Middle frontal gyrus (tissue), 1 donor: ENCODE data around the gene TMCC3.
"Not testable (repeated sequence)": the region's sequence is repeated elsewhere in the genome, so short reads cannot be mapped to it uniquely, and the experiment has no call there.

Experiments
- DNase-seq: peaks from one replicate; pipeline ENCODE4 v3.0.0-alpha.2; 2015; ENCODE audit warnings: low spot score; ENCODE audit errors: extremely low spot score

Gene TMCC3, protein sequence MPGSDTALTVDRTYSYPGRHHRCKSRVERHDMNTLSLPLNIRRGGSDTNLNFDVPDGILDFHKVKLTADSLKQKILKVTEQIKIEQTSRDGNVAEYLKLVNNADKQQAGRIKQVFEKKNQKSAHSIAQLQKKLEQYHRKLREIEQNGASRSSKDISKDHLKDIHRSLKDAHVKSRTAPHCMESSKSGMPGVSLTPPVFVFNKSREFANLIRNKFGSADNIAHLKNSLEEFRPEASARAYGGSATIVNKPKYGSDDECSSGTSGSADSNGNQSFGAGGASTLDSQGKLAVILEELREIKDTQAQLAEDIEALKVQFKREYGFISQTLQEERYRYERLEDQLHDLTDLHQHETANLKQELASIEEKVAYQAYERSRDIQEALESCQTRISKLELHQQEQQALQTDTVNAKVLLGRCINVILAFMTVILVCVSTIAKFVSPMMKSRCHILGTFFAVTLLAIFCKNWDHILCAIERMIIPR

DNA sequence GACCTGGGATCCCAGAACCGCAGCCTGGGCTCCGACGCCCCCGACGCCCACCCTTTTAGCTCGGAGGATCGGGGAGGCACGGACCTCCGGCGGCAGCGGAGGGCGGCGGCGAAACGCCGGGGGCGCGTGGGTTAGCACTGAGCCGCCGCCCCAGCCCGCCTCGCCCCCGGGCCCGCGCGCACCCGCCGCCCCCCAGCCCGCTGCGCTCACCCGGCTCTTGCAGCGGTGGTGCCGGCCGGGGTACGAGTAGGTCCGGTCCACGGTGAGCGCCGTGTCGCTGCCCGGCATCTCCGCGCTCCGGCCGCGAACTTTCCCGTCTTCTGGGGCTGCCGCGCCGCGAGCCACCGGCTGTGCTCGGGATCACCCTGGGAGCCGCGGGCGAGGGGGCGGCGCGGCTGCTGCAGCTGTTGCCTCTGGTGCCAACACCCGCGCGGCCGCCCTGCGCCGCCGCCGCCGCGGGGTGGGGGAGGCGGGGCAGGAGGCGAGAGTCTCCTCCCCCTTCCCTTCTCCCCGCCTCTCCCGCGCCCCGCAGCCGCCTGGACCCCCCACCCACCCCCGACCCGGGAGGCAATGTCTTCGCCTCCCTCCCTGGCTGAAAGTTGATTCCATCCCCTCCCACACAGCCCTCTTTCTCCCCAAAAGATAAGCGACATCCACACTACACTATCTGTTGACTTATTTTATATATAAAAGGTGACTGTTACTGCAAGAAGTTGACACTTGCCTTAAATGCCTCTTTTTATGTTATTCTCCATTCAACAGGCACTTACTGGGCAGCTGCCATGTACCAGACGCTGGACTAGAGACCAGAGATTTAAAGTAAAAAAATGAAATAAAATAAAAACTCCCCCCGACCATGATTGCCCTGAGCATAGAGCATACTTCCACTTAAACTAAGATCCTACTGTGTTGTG lies at the start of gene TMCC3:
Gene TMCC3, minus strand, starts transcription at position 415 of the 914 bp plus-strand sequence. Its CDS starts 127 bp downstream, at position 288.
- DNase-seq: peak; percentile 21

DNA sequence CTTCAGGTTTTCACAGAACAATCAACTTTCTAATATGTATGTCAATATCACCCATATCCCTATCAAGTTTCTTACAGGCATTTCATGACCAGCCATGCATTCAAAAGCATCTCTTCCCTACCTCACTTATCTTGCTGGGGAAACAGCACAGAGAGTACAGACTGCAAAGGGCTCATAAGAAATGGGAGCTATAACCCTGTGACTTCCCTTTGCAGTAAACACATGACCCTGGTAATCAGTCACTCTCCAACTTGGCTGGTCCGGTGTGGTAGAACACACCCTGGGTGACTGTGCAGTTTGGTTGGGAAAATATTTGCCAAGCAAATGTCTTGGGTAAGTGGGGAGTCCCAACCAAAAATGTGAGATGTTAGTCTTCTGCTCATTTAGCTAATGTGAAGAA lies 49.4 kb upstream of the TMCC3 start:
- no peak for DNase-seq

DNA sequence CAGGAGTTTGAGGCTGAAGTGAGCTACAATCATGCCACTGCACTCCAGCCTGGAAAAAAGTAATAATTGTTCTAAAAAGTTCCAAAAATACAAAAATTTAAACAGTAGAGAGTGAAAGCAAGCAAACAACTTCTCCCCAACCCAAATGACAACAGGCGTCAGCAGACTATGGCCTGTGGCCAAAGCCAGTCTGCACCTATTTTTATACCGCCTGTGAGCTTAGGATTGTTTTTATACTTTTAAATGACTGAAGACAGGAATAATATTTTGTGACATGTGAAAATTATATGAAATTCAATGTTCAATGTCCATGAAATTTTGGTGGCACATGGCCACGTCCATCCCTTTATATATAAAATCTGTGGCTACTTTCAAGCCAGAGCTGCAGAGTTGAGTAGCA lies 48.2 kb upstream of the TMCC3 start:
- DNase-seq: no peak

DNA sequence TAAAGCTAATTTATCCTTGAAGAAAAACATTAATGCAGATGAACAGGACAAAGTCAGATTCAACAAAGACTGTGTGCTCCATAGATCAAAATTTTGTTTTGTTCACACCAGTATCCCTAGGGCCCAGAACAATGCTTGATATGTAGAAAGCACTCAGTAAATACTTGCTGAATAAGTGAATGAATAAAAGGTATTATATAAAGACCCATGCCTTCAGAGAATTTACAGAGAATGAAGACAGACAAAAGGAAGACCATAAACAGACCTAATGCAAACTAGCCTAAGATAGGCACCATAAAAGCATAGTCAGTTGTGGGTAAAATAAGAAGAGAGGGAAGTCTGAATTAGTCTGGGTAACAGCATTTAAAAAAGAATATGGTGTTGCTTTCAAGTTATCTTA lies 47.3 kb upstream of the TMCC3 start:
- DNase-seq: no peak

DNA sequence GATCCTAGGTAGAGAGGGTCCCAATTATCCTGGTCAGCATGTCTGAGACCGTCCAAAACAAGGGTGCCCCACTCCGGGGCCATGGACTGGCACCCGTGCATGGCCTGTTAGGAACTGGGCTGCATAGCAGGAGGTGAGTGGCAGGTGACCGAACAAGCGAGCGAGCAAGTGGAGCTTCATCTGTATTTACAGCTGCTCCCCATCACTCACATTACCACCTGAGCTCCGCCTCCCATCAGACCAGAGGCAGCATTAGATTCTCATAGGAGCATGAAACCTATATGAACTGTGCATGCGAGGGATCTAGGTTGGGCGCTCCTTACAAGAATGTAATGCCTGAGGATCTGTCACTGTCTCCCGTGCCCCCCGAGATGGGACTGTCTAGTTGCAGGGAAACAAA lies 44.4 kb upstream of the TMCC3 start:
- no peak for DNase-seq

DNA sequence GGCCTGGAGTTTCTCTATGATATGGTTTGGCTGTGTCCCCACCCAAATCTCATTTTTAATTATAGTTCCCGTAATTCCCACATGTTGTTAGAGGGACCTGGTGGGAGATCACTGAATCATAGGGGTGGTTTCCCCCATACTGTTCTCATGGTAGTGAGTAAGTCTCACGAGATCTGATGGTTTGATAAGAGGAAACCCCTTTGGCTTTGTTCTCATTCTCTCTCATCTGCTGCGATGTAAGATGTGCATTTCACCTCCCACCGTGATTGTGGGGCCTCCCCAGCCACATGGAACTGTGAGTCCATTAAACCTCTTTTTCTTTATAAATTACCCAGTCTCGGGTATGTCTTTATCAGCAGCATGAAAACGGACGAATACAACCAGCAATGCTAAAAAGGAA lies 42.5 kb upstream of the TMCC3 start:
- not testable (repeated sequence) for DNase-seq

DNA sequence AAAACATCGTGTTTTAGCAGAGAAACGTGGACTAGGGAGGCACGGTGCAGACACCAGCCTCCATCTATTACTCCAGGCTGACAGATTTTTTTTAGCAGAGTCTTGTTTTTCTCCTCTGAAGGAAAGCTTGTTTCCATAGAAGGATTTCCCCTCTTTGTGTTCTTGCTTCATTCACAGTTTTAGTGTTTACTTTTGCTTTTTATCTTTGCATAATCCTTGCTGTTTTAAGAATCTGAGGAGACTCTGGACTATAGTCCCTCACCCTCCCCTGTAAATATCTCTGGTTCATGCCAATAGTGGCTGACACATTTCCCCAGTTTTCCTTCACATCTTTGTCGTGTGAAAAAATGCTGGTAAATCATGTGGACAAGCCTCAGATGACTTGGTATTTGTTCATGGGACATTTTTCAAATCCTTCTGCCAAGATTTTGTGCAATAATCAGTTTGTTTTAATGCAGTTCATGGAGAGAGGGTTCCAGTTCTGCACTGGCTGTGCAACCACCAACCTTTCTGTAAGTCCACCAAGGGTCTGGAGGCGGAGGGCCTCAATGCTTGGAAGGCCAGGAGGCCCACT lies 39.9 kb upstream of the TMCC3 start:
- DNase-seq: no peak

DNA sequence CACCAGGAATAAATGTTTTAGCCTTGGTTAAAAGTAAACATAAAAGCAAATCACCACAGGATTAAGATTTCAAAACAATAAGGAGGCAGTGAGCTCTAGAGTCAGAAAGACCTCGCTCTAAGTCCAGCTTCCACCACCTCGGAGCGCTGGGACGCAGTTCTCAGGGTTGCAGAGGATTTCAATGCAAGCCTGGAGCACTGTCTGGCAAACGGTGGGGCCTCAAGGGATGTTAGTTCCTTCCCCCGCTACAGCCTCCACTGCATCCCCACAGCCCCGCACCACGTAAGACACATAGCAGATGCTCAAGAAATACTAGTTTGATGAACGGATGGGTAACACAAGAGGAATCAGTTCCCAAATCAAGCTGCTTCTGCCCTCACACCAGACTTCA lies 39.3 kb upstream of the TMCC3 start:
- no peak for DNase-seq

DNA sequence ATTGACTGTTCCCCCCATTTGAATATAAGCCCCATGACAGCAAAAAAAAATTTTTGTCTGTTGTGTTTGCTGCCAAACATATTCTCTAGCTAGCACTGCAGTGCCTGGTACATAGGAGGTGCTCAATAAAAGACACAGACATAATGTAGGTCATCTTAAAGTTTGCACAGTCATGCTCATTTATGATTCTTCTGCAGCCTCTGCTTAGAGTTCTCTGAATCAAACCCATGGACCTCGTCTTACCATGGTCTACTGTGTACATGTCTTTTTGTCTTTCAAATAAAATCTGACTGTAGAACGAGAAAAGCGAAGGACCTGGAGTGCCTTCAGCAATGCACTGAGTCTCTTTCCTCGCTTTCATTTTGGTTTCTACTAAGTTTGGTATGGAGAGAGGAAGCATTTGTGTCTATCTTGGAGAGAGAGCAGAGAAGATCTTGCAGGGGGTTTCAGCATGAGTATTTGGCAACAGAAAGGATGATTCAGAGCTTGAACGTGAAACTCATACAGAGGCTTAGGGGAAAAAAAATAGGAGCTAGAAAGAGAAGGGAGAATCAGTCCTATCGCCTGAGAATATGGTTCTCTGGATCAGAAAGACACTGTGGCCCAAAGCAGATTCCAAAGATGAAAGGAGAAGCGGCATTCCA lies 38.8 kb upstream of the TMCC3 start:
- no peak for DNase-seq

DNA sequence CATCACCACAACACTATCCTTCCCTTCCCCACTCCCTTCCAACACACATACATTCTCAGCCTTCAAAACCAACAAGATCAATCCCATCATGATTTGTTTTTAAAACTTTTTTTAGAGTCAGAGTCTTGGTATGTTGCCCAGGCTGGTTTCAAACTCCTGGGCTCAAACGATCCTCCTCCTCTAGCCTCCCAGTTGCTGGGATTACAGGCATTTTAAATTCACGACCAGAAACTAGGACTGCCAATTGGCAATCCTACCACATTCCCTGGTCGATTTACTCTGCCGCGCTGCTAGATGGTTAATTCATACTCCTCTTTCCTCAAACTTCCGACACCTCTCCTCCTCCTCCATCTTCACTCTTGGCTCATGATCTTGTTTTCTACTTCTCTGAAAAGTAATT lies 37.5 kb upstream of the TMCC3 start:
- DNase-seq: no peak

DNA sequence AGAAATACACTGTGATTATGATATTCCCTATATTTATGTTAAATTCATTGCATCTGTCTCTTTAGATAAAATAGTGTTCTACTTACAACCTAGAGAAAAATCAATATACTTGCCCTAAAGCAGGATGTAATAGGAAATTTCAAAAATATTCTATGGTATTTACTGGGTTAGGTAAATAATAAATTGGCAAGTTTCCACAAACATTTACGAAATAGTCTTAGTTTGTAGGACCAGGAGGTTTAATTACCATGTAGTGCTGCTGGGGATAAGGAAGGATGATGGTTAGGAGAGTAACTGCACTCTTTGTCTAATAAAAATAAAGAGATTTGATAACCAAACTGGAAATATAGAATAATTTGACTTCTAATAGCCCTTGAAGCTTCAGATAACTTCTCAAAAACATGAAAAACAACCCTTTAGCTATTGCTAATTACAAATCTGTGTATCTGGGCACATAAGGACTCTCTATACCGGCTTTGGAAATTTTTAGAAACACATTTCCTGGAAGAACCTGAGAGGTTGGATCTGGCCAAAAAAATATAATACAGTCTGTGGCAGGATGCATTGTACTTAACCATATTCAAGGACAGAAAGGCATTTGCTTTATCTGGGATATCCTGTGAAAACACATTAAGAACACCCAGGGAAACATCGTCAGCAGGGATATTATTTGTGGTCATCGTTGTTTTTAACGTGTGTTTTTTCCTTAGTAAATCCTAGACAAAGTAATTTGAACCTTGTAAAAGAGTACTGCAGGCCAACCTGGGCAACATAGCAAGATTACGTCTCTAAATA lies 36.7 kb upstream of the TMCC3 start:
- no peak for DNase-seq

DNA sequence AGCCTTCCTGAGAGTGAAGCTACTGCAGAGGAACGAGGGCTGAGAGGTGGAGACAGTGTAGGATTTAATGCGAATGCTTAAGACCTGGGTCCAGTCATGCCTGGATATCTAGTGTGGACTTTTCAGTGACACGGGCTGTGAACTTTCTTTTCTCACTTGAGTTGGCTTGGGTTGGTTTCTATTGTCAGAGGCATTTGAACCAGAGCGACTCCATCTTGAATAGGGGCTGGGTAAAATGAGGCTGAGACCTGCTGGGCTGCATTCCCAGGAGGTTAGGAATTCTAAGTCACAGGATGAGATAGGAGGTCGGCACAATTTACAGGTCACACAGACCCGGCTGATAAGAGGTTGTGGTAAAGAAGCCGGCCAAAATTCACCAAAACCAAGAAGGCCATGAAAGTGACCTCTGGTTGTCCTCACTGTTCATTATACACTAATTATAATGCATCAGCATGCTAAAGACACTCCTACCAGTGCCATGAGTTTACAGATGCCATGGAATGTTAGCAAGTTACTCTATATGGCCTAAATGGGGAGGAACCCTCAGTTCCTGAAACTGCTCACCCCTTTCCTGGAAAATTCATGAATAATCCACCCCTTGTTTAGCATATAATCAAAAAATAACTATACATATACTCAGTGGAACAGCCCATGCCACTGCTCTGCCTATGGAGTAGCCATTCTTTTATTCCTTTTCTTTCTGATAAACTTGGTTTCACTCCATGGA lies 34.2 kb upstream of the TMCC3 start:
- DNase-seq: no peak

DNA sequence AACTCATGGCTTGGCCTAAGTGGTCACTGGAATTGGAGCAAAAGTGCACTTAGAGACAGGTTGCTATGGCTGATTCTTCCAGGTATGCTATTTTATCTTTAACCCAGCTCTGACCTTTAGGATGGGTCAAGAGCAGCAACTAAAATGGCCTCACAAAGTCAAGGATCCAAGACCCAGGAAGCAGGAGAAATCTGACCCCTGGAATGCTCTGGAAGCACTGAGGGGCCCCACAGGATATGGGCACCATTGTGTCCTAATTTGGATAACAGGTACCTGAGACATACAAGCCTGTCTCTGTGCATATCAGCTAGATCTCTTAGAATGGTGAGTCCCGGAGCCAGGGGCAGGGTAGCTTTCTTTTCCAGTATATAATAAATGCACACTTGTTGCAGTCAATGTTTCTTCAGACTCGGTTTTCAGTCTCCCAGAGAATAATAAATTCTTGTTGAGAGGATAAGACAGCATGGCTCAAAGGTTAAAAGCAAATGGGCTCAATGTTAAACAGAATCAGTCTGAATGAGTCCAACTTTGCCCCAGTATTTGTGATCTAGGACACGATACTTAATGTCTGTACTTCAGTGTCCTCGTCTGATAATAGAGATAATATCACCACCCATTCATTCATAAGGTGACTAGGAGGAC lies 29.3 kb upstream of the TMCC3 start:
- DNase-seq: no peak

DNA sequence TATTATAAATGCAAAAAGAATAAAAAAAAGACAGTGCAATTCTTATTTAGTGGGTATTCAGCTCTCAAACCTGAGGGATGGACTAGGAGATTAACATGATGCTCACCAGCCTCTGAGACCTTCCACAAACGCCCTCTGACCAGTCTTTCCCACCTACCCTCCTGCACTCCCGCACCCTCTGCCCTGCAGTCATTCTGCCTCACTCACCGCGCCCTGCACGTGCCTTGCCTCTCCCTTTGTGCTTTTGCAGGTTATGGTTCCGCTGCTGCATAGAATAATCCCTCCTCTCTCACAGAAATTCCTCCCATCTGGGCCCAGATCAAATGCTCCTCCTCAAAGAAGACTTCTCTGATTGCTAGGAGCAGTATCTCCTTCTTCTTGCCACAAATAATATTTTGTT lies 28.5 kb upstream of the TMCC3 start:
- DNase-seq: no peak

DNA sequence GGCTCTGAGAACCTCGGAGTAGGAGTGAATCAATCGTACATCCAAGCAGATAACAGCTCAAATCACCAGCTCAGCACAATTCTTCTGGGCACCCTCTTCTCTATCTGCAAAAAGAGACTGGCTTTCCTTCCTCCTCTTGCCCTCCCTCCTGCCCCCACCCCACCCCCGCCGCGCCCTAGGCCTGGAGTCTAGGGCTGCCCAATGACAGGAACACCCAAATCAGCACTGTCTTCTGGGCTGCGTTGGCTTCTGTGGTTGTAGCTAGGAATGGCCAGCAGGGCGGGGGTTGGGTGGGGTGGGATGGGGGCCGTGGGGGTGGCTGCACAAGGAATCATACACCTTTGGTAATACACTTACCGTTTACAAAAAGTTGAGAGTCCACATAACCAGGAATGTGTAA lies 28.0 kb upstream of the TMCC3 start:
- DNase-seq: no peak

DNA sequence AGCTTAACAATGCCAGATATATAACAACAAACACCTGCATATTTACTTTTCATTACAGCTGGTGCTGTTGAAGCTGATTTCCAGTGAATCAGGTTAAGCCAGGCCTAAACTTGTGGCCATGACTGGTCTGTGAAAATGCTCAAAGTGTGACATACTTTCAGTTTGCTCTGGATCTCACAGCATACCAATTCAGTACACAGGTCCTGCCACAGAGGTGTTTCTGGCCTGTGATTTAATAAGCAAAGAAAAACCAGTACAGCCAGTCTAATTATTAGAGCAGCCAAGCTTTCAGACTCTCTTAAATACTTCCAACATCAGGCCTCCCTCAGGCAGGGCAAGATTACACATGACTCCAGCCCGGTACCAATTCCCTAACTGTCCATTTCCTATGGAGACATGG lies 27.4 kb upstream of the TMCC3 start:
- DNase-seq: no peak

DNA sequence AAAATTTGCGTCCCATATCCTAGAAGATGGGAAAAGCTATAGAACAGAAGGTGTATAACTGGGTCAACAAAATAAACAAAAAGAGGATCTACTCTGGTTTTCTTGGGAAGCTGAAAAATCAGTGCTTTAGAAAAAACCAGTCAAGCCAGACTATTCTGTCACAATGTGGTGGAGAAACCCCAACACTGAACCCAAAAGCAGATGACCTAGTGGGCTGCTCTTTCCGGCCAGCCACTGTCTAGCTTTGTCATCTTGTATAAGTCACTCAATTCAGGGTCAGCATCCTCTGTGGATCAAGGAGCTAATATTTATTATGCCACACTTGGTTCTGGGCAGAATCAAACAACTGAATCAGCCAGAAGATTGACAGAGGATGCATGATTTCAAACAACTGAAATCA lies 26.6 kb upstream of the TMCC3 start:
- no peak for DNase-seq

DNA sequence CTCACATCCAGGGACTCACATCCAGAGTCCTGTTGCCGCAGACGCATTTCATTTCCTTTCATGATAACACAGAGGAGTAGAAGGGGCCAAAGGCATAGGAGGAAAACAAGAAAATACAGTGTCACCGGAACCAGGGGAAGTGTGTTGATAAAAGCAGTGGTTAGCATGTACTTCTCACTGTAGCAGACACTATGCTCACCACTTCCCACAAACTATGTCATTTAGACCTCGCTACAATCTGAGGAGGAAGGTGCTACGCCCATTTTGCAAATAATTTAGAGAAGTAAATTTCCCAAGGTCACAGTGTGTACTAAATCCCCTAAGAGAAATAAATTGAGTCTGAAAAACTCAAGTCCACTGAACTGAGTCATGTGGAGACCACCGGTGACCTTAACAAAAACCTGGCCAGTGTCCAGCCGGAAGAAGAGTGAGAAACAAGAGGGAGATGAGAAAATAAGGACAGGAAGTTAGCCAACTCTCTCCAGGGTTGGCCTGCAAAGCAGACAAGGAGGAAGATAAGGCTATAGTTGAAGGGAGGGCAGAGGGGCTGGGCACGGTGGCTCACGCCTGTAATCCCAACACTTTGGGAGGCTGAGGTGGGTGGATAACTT lies 25.8 kb upstream of the TMCC3 start:
- DNase-seq: no peak

DNA sequence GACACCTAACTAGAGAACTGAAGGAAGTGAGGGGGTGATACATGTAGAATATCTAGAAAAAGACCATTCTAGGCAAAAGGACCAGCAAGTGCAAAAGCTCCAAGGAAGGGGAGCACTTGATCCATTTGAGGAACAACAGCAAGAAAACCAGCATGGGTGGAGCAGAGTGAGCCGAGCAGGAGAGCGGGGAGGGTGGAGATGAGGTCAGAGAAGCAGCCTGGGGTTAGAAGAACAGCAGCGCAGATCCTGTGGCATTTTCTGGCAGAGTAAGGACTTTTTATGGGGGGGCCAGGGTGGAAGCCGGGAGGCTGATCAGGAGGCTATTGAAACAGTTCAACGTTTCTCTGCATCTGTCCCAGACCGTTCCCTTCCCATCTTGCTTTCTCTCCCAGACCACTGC lies 24.5 kb upstream of the TMCC3 start:
- no peak for DNase-seq
